GM23248 (cell line): ENCODE measurements around the gene AMDHD1. TPM values are rescaled to one million over a fixed set of nuclear protein-coding genes. Genes with fewer than 3 reads are reported as not detected.

ENCODE experiments used
- DNase-seq: peaks from one replicate; pipeline ENCODE4 v3.0.0-alpha.2; 2015
- H2AFZ ChIP-seq: fragments of 200-600 bp; sonication (generic); 2 replicates; pipeline ENCODE4 v1.6.1; 2016; ENCODE audit warnings: antibody characterized with exemption
- H3F3A ChIP-seq: fragments of 200-600 bp; sonication (generic); 2 replicates; pipeline ENCODE4 v1.6.1; 2016; ENCODE audit warnings: mild to moderate bottlenecking, antibody characterized with exemption, mixed run types; ENCODE audit not compliant: insufficient read depth
- H3K27ac ChIP-seq: fragments of 200-600 bp; sonication (generic); 2 replicates; pipeline ENCODE4 v1.5.1; 2016; ENCODE audit warnings: mild to moderate bottlenecking
- H3K27me3 ChIP-seq: fragments of 200-600 bp; sonication (generic); replicated peaks from 2 replicates; pipeline ENCODE4 v1.6.1; 2016; ENCODE audit warnings: mild to moderate bottlenecking; ENCODE audit not compliant: insufficient read depth
- H3K36me3 ChIP-seq: fragments of 200-600 bp; sonication (generic); 2 replicates; pipeline ENCODE4 v1.6.1; 2016; ENCODE audit warnings: low read depth, mild to moderate bottlenecking
- H3K4me1 ChIP-seq: fragments of 200-600 bp; sonication (generic); 2 replicates; pipeline ENCODE4 v1.6.1; 2016; ENCODE audit warnings: mild to moderate bottlenecking; ENCODE audit not compliant: insufficient read depth
- H3K4me2 ChIP-seq: fragments of 200-600 bp; sonication (generic); one replicate; pipeline ENCODE4 v1.6.1; 2016; ENCODE audit warnings: mild to moderate bottlenecking; ENCODE audit not compliant: unreplicated experiment
- H3K4me3 ChIP-seq: fragments of 200-600 bp; sonication (generic); 2 replicates; pipeline ENCODE4 v1.5.1; 2016; ENCODE audit warnings: mild to moderate bottlenecking
- H3K79me2 ChIP-seq: fragments of 200-600 bp; sonication (generic); 2 replicates; pipeline ENCODE4 v1.6.1; 2016; ENCODE audit warnings: mild to moderate bottlenecking; ENCODE audit not compliant: insufficient read depth
- H3K9ac ChIP-seq: fragments of 200-600 bp; sonication (generic); 2 replicates; pipeline ENCODE4 v1.6.1; 2016; ENCODE audit warnings: mild to moderate bottlenecking
- H3K9me2 ChIP-seq: fragments of 200-600 bp; sonication (generic); 2 replicates; pipeline ENCODE4 v1.6.1; 2016; ENCODE audit warnings: mixed run types, mild to moderate bottlenecking, moderate library complexity; ENCODE audit not compliant: insufficient read depth
- H3K9me3 ChIP-seq: fragments of 200-600 bp; sonication (generic); one replicate; pipeline ENCODE4 v1.6.1; 2017; ENCODE audit warnings: low read depth
- H4K20me1 ChIP-seq: fragments of 200-600 bp; sonication (generic); 2 replicates; pipeline ENCODE4 v1.6.0; 2016; ENCODE audit not compliant: insufficient read depth
- EZH2 ChIP-seq: fragments of 200-600 bp; sonication (generic); IDR thresholded peaks from 2 replicates; pipeline ENCODE4 v1.6.1; 2018; ENCODE audit warnings: antibody characterized with exemption, mild to moderate bottlenecking; ENCODE audit not compliant: insufficient read depth, poor library complexity, severe bottlenecking
- EZH2phosphoT487 ChIP-seq: fragments of 200-600 bp; sonication (generic); IDR thresholded peaks from 2 replicates; pipeline ENCODE4 v1.6.1; 2018; ENCODE audit warnings: antibody characterized with exemption, moderate library complexity, mild to moderate bottlenecking, low read depth; ENCODE audit not compliant: insufficient read depth
- WGBS, 2 experiments: methylation state at CpG; one replicate each; pipeline ENCODE4 v1.1.6; 2015 to 2017; ENCODE audit warnings: low lambda C conversion rate in 2 of 2, low coverage in 1 of 2; ENCODE audit errors: missing lambda C conversion rate in 2 of 2; 5-methylcytosine and 5-hydroxymethylcytosine counted together
- in situ Hi-C: fragments of 300-500 bp; cut with MboI; formaldehyde crosslinking; loops from 2 replicates; pipeline ENCODE4 v1.15.0; 2020
- polyA plus RNA-seq: library from polyadenylated mRNA; unstranded; fragments of >200 nt; fragmentation: Nextera tagmentation; extraction: Ambion mirVana; gene quantifications from 2 replicates; pipeline ENCODE4 v1.2.1, GENCODE V29; 2016
- total RNA-seq: library from RNA; depleted of rRNA; stranded (reverse); fragments of >200 nt; shearing (Covaris generic); gene quantifications from 2 replicates; pipeline ENCODE4 v1.2.3, GENCODE V29; 2014

The AMDHD1 gene
- total and polyA plus RNA-seq, 2 experiments from 2014 or later: 0.38 to 1.1 TPM

DNA sequence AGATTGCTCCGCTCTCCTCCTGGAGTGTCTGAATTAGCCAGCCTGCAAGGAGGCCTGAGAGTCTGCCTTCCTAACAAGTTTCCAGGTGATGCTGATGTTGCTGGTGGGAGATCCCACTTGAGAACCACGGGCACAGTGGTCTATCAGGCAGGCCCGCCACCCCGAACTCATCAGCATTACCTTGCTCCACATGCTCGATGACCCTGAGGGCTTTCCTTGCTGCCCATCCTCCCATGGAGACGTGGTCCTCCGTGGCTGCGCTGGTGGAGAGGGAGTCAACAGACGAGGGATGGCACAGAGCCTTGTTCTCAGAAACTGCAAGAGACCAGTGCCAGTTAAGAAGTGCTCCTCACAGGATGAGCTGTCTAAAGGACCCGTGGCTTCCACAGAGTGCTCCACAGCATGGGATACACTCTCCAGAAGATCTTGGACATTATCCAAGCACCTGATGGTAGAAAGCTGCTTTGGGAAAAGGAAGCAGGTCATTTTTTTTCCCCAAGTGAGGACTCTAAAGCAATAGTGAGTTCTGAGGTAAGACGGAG is 34.7 kb downstream of the AMDHD1 start:
- WGBS, 2 experiments: 69% methylated on average over 11 of the region's 11 CpGs
- Histone ChIP-seq H4K20me1 (no peaks in the 10 kb centered on the region), H3K4me3 (no peak overlapping the region), H3K9ac (no peak overlapping the region), H3K79me2 (no peaks in the 10 kb centered on the region), H3K27ac (no peak overlapping the region), H3K9me2 (no peaks in the 10 kb centered on the region), H3F3A (no peaks in the 10 kb centered on the region), H3K36me3 (no peaks in the 10 kb centered on the region), H3K4me2 (no peak overlapping the region), H3K9me3 (no peaks in the 10 kb centered on the region), H3K27me3 (no peaks in the 10 kb centered on the region; the same call in 1 of the 2 replicates), H3K4me1 (no peaks in the 10 kb centered on the region), H2AFZ (no peak overlapping the region)
- in situ Hi-C loops: loop anchor here (25.0 kb wide), 1 partner anchor 366 kb away; no protein-coding TSS in a partner anchor
- no peak for DNase-seq
- TF ChIP-seq EZH2phosphoT487 (no peak), EZH2 (no peak)

- 64 to 65% methylated on average over 5 of the region's 5 CpGs for WGBS, 2 experiments
- no peak overlapping the region for H2AFZ ChIP-seq
- no peak for TF ChIP-seq EZH2phosphoT487
- TF ChIP-seq EZH2: no peak
- no peak overlapping the region for H3K4me3 ChIP-seq
- H3K36me3 ChIP-seq: no peaks in the 10 kb centered on the region
- no peak overlapping the region for H3K27ac ChIP-seq
- H3K9me2 ChIP-seq: no peaks in the 10 kb centered on the region
- H3F3A ChIP-seq: no peaks in the 10 kb centered on the region
- in situ Hi-C loops: loop anchor here (25.0 kb wide), 1 partner anchor 366 kb away; no protein-coding TSS in a partner anchor
- H4K20me1 ChIP-seq: no peaks in the 10 kb centered on the region
- H3K4me1 ChIP-seq: no peaks in the 10 kb centered on the region
- H3K27me3 ChIP-seq: no peaks in the 10 kb centered on the region; the same call in 1 of the 2 replicates
- H3K79me2 ChIP-seq: no peaks in the 10 kb centered on the region
- no peak overlapping the region for H3K9ac ChIP-seq
- DNase-seq: no peak
- no peaks in the 10 kb centered on the region for H3K9me3 ChIP-seq
- H3K4me2 ChIP-seq: no peak overlapping the region
These were observed 35.2 kb downstream of the AMDHD1 start for GRCh38 chr12:95978351-95978750.

DNA sequence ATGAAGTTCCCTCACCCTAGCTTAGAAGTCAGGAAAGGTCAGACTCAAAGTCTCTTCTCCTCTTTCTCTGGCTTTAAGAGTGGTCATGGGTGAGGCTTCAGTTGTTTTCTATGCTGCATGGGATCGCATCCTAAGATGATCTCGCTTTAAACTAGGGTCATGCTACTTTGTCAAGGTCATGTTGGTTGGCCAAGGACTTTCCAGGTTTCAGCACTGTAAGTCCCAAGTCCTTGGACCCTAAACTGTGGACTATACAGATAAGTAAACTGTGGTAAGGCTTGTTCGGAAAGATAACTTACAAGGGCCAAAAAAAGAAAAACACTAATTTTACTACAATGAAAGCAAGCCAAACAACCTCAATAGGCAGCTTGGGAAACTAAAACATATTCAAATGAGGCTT is 35.6 kb downstream of the AMDHD1 start:
- H2AFZ ChIP-seq: no peak overlapping the region
- no peaks in the 10 kb centered on the region for H3K9me3 ChIP-seq
- no peak overlapping the region for H3K4me3 ChIP-seq
- TF ChIP-seq EZH2 (no peak), EZH2phosphoT487 (no peak)
- no peak overlapping the region for H3K4me2 ChIP-seq
- in situ Hi-C loops: loop anchor here (25.0 kb wide), 1 partner anchor 366 kb away; no protein-coding TSS in a partner anchor
- H3K36me3 ChIP-seq: no peaks in the 10 kb centered on the region
- H3K79me2 ChIP-seq: no peaks in the 10 kb centered on the region
- no peak overlapping the region for H3K27ac ChIP-seq
- H3K4me1 ChIP-seq: no peaks in the 10 kb centered on the region
- no peaks in the 10 kb centered on the region for H4K20me1 ChIP-seq
- no peaks in the 10 kb centered on the region for H3F3A ChIP-seq
- no peaks in the 10 kb centered on the region; the same call in 1 of the 2 replicates for H3K27me3 ChIP-seq
- H3K9me2 ChIP-seq: no peaks in the 10 kb centered on the region
- 77 to 87% methylated on average over 3 of the region's 3 CpGs for WGBS, 2 experiments
- DNase-seq: no peak
- no peak overlapping the region for H3K9ac ChIP-seq

GRCh38 chr12:95980437-95980836 is 37.3 kb downstream of the AMDHD1 start:
- no peaks in the 10 kb centered on the region for H3K4me1 ChIP-seq
- H3K9me2 ChIP-seq: no peaks in the 10 kb centered on the region
- H3K36me3 ChIP-seq: no peaks in the 10 kb centered on the region
- no peaks in the 10 kb centered on the region for H3F3A ChIP-seq
- no peak overlapping the region for H2AFZ ChIP-seq
- TF ChIP-seq EZH2phosphoT487: no peak
- TF ChIP-seq EZH2: no peak
- no peaks in the 10 kb centered on the region; the same call in 1 of the 2 replicates for H3K27me3 ChIP-seq
- H3K4me2 ChIP-seq: no peak overlapping the region
- no peaks in the 10 kb centered on the region for H4K20me1 ChIP-seq
- in situ Hi-C loops: loop anchor here (25.0 kb wide), 1 partner anchor 368 kb away; no protein-coding TSS in a partner anchor
- no peak for DNase-seq
- H3K9me3 ChIP-seq: no peaks in the 10 kb centered on the region
- no peak overlapping the region for H3K4me3 ChIP-seq
- H3K79me2 ChIP-seq: no peaks in the 10 kb centered on the region
- no peak overlapping the region for H3K27ac ChIP-seq
- no peak overlapping the region for H3K9ac ChIP-seq
- 71 to 73% methylated on average over 5 of the region's 5 CpGs for WGBS, 2 experiments
